Measurements from ENCODE around the gene LEMD1.

DNA sequence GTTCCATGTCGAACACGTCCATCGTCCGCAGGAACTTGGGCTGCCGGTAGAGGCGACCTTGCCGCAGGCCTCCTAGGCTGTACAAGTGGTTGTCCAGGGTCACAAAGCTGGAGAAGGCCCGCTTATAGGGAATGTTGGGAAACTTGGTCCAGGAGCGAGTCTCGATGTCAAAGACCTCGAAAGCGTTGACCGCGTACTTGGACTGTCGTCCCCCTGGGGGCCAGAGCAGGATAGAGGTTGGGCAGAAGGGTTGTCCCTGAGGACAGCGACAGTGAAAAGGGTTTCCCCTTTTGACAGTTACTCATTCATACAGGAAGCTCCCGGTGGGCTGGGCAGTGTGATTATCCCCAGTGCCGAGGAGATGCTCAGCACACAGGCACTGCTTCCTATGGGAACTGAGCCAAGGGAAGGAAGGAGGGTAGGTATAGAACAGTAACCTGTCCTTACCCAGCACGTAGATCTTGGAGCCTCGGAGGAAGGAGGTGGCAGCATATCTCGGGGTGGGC is 82.6 kb downstream of the LEMD1 start:
- TF ChIP-seq CTCF (IDR thresholded peaks at IDR 0.05) (no peak), POLR2A (IDR thresholded peaks at IDR 0.05) (no peak)

All from prostate gland (tissue), 2 donors.